MM.1S (cell line): ENCODE data around the gene HHIPL2.

Experiments used
- DNase-seq: peaks from one replicate; pipeline ENCODE4 v3.0.0-alpha.2; 2015
- H2AFZ ChIP-seq: fragments of 300-600 bp; sonication (generic); 2 replicates; pipeline ENCODE4 v1.6.0; 2016; ENCODE audit warnings: antibody characterized with exemption, low read length
- H3F3A ChIP-seq: fragments of 300-600 bp; sonication (generic); 2 replicates; pipeline ENCODE4 v1.6.1; 2016; ENCODE audit warnings: mild to moderate bottlenecking, antibody characterized with exemption, low read length, moderate library complexity, mixed read lengths; ENCODE audit not compliant: insufficient read depth
- H3K27ac ChIP-seq: fragments of 300-600 bp; sonication (generic); 2 replicates; pipeline ENCODE4 v1.5.1; 2016; ENCODE audit warnings: mild to moderate bottlenecking, low read length
- H3K27me3 ChIP-seq: fragments of 300-600 bp; sonication (generic); replicated peaks from 2 replicates; pipeline ENCODE4 v1.6.0; 2016; ENCODE audit warnings: low read length; ENCODE audit not compliant: insufficient read depth
- H3K36me3 ChIP-seq: fragments of 300-600 bp; sonication (generic); replicated peaks from 2 replicates; pipeline ENCODE4 v1.6.1; 2016; ENCODE audit warnings: mild to moderate bottlenecking, low read length, mixed read lengths; ENCODE audit not compliant: insufficient read depth
- H3K4me1 ChIP-seq: fragments of 300-600 bp; sonication (generic); 2 replicates; pipeline ENCODE4 v1.6.1; 2016; ENCODE audit warnings: low read length, mixed read lengths
- H3K4me2 ChIP-seq: fragments of 300-600 bp; sonication (generic); 2 replicates; pipeline ENCODE4 v1.6.0; 2016; ENCODE audit warnings: low read depth, low read length
- H3K4me3 ChIP-seq: fragments of 300-600 bp; sonication (generic); 2 replicates; pipeline ENCODE4 v1.5.1; 2016; ENCODE audit warnings: low read length, mixed read lengths
- H3K79me2 ChIP-seq: fragments of 300-600 bp; sonication (generic); 2 replicates; pipeline ENCODE4 v1.6.1; 2016; ENCODE audit warnings: mixed run types, low read length, mixed read lengths
- H3K9ac ChIP-seq: fragments of 300-600 bp; sonication (generic); 2 replicates; pipeline ENCODE4 v1.6.1; 2016; ENCODE audit warnings: low read length, mixed read lengths
- H3K9me2 ChIP-seq: fragments of 300-600 bp; sonication (generic); replicated peaks from 2 replicates; pipeline ENCODE4 v1.6.1; 2016; ENCODE audit warnings: mild to moderate bottlenecking, low read length, mixed read lengths; ENCODE audit not compliant: insufficient read depth
- H3K9me3 ChIP-seq: fragments of 300-600 bp; sonication (generic); replicated peaks from 2 replicates; pipeline ENCODE4 v1.6.1; 2016; ENCODE audit warnings: mild to moderate bottlenecking, low read length, mixed read lengths; ENCODE audit not compliant: insufficient read depth
- H4K20me1 ChIP-seq: fragments of 300-600 bp; sonication (generic); 2 replicates; pipeline ENCODE4 v1.6.1; 2016; ENCODE audit warnings: mild to moderate bottlenecking, low read length, moderate library complexity, mixed read lengths; ENCODE audit not compliant: insufficient read depth
- CTCF ChIP-seq: fragments of 300-600 bp; sonication (generic); IDR thresholded peaks from 2 replicates; pipeline ENCODE4 v1.5.1; 2016; ENCODE audit warnings: antibody characterized with exemption, low read length, mixed read lengths
- EZH2 ChIP-seq: fragments of 300-600 bp; sonication (generic); optimal IDR thresholded peaks from 2 replicates; pipeline ENCODE3; 2017; ENCODE audit warnings: low read depth, mild to moderate bottlenecking, antibody characterized with exemption, low read length, mixed read lengths
- EZH2phosphoT487 ChIP-seq: fragments of 300-600 bp; sonication (generic); IDR thresholded peaks from 2 replicates; pipeline ENCODE4 v1.6.1; 2018; ENCODE audit warnings: antibody characterized with exemption, low read length

Gene HHIPL2

GRCh38 chr1:222552882-222553281 is 5.0 kb upstream of the HHIPL2 start:
- Histone ChIP-seq H3K27ac (no peak overlapping the region), H4K20me1 (no peaks in the 10 kb centered on the region), H3K4me3 (no peak overlapping the region), H3F3A (no peaks in the 10 kb centered on the region), H3K9me3 (no peaks in the 10 kb centered on the region), H3K4me2 (no peak overlapping the region), H3K79me2 (no peaks in the 10 kb centered on the region), H2AFZ (no peak overlapping the region), H3K9me2 (no peaks in the 10 kb centered on the region), H3K36me3 (no peaks in the 10 kb centered on the region), H3K4me1 (no peaks in the 10 kb centered on the region), H3K27me3 (no peaks in the 10 kb centered on the region), H3K9ac (no peak overlapping the region)
- TF ChIP-seq EZH2 (no peak), CTCF (no peak), EZH2phosphoT487 (no peak)
- DNase-seq: no peak

- TF ChIP-seq EZH2phosphoT487 (no peak), CTCF (no peak), EZH2 (no peak)
- H3K27ac ChIP-seq: no peak overlapping the region
- no peaks in the 10 kb centered on the region for H3K79me2 ChIP-seq
- H3K27me3 ChIP-seq: no peaks in the 10 kb centered on the region
- no peak for DNase-seq
- no peaks in the 10 kb centered on the region for H3K36me3 ChIP-seq
- H3K9ac ChIP-seq: no peak overlapping the region
- H3K9me2 ChIP-seq: no peaks in the 10 kb centered on the region
- H4K20me1 ChIP-seq: no peaks in the 10 kb centered on the region
- H3K4me1 ChIP-seq: no peaks in the 10 kb centered on the region
- no peaks in the 10 kb centered on the region for H3F3A ChIP-seq
- no peak overlapping the region for H2AFZ ChIP-seq
- no peaks in the 10 kb centered on the region for H3K9me3 ChIP-seq
- H3K4me3 ChIP-seq: no peak overlapping the region
- no peak overlapping the region for H3K4me2 ChIP-seq
Measured at GRCh38 chr1:222547260-222547614, 667 bp downstream of the HHIPL2 start.

GRCh38 chr1:222546548-222547259 is 1.2 kb downstream of the HHIPL2 start:
- Histone ChIP-seq H3K79me2 (no peaks in the 10 kb centered on the region), H3K4me2 (no peak overlapping the region), H3K4me1 (no peaks in the 10 kb centered on the region), H2AFZ (no peak overlapping the region), H3K27ac (no peak overlapping the region), H4K20me1 (no peaks in the 10 kb centered on the region), H3F3A (no peaks in the 10 kb centered on the region), H3K4me3 (no peak overlapping the region), H3K27me3 (no peaks in the 10 kb centered on the region), H3K9me3 (no peaks in the 10 kb centered on the region), H3K9me2 (no peaks in the 10 kb centered on the region), H3K36me3 (no peaks in the 10 kb centered on the region), H3K9ac (no peak overlapping the region)
- no peak for TF ChIP-seq EZH2
- no peak for TF ChIP-seq EZH2phosphoT487
- no peak for TF ChIP-seq CTCF
- DNase-seq: no peak
